A549 (cell line): ENCODE data around the gene ZFPL1. TPM values are rescaled to one million over a fixed set of nuclear protein-coding genes. Genes with fewer than 3 reads are reported as not detected.
A peak's percentile ranks its signal among the peaks of the same experiment; 100 is the strongest.

ENCODE experiments used
- ATAC-seq, 2 experiments: fragments of 200-7000 bp in 1 of 2; fragments of >200 bp in 1 of 2; cut with Nextera tagmentation in 1 of 2; cut with Tn5 transposase in 1 of 2; 3 replicates each; pipeline versions ENCODE4 v1.8.0 to v1.9.1; 2018 to 2020; ENCODE audit warnings: mild to moderate bottlenecking in 1 of 2, moderate library complexity in 1 of 2
- CTCF ChIA-PET: fragments of 300-600 bp; sonication (Branson Sonifier 250); formaldehyde crosslinking; extraction: SDS; loops from one replicate; lab custom pipeline; 2021; ENCODE audit warnings: antibody characterized with exemption, inconsistent platforms; lab: Yijun Ruan, JAX
- POLR2A ChIA-PET: fragments of 350-600 bp; formaldehyde crosslinking; extraction: SDS; loops from one replicate; lab custom pipeline; 2021; ENCODE audit warnings: antibody characterized with exemption, inconsistent platforms; lab: Yijun Ruan, JAX
- DNase-seq, 2 experiments: peaks; one replicate each; pipeline versions ENCODE4 v3.0.0 to v3.0.0-alpha.2; 2011 to 2016; ENCODE audit warnings: low read depth in 1 of 2, low spot score in 1 of 2
- FAIRE-seq: peaks from 2 replicates; lab custom pipeline; 2011; peaks lifted over from hg19 to GRCh38; lab: Jason Lieb, UNC
- H3K27ac ChIP-seq, 2 experiments: fragments of >200 bp; sonication (Bioruptor Twin); formaldehyde crosslinking; 3 replicates each; pipeline ENCODE4 v1.5.1; 2016 to 2017
- H3K4me1 ChIP-seq: fragments of >200 bp; sonication (Bioruptor Twin); formaldehyde crosslinking; 3 replicates; pipeline ENCODE4 v1.6.1; 2016
- H3K4me2 ChIP-seq: fragments of >200 bp; sonication (Bioruptor Twin); formaldehyde crosslinking; 3 replicates; pipeline ENCODE4 v1.6.1; 2016
- H3K4me3 ChIP-seq: fragments of >200 bp; sonication (Bioruptor Twin); formaldehyde crosslinking; 3 replicates; pipeline ENCODE4 v1.5.1; 2016
- H3K9me3 ChIP-seq: fragments of >200 bp; sonication (Bioruptor Twin); formaldehyde crosslinking; 3 replicates; pipeline ENCODE4 v1.6.1; 2016
- ATOH8 ChIP-seq: fragments of 250-450 bp; sonication (Bioruptor Pico); IDR thresholded peaks from 2 replicates; pipeline ENCODE4 v1.5.0; 2020; ENCODE audit warnings: low read depth, mild to moderate bottlenecking, moderate library complexity
- CBX2 ChIP-seq: fragments of 200-600 bp; sonication (generic); IDR thresholded peaks from 2 replicates; pipeline ENCODE4 v1.6.1; 2016; ENCODE audit warnings: low read depth, mild to moderate bottlenecking, borderline replicate concordance
- CBX8 ChIP-seq: fragments of 200-600 bp; sonication (generic); IDR thresholded peaks from 2 replicates; pipeline ENCODE4 v1.6.1; 2016
- CHD2 ChIP-seq: fragments of 150-350 bp; IDR thresholded peaks from 2 replicates; pipeline ENCODE4 v1.6.1; 2014; ENCODE audit warnings: low read length; ENCODE audit not compliant: partially characterized antibody
- CHD4 ChIP-seq: fragments of 200-600 bp; sonication (generic); IDR thresholded peaks from 2 replicates; pipeline ENCODE4 v1.6.1; 2016; ENCODE audit warnings: antibody characterized with exemption, mild to moderate bottlenecking, borderline replicate concordance
- EHF ChIP-seq: fragments of 250-450 bp; sonication (Bioruptor Pico); IDR thresholded peaks from 2 replicates; pipeline ENCODE4 v1.5.0; 2020; ENCODE audit warnings: mild to moderate bottlenecking
- ESRRA ChIP-seq: fragments of 150-350 bp; IDR thresholded peaks from 2 replicates; pipeline ENCODE4 v1.6.1; 2014; ENCODE audit warnings: mild to moderate bottlenecking, low read length, borderline replicate concordance
- GATA3 ChIP-seq: IDR thresholded peaks from 2 replicates; pipeline ENCODE4 v1.6.1; 2012; ENCODE audit warnings: borderline replicate concordance
- HES2 ChIP-seq: fragments of >200 bp; sonication (Bioruptor Twin); formaldehyde crosslinking; IDR thresholded peaks from 2 replicates; pipeline ENCODE4 v1.6.1; 2016
- HOXA7 ChIP-seq: fragments of 250-450 bp; sonication (Bioruptor Pico); IDR thresholded peaks from 2 replicates; pipeline ENCODE4 v1.5.0; 2020; ENCODE audit warnings: mild to moderate bottlenecking, moderate library complexity
- HOXB13 ChIP-seq: fragments of 250-450 bp; sonication (Bioruptor Pico); IDR thresholded peaks from 2 replicates; pipeline ENCODE4 v1.5.0; 2020; ENCODE audit warnings: low read depth, mild to moderate bottlenecking, moderate library complexity
- HOXB5 ChIP-seq: fragments of 250-450 bp; sonication (Bioruptor Pico); IDR thresholded peaks from 2 replicates; pipeline ENCODE4 v1.5.0; 2020; ENCODE audit warnings: mild to moderate bottlenecking, moderate library complexity
- JUN ChIP-seq, 2 experiments: fragments of >200 bp; sonication (Bioruptor Twin); formaldehyde crosslinking; IDR thresholded peaks; 2 replicates in 1 of 2; 3 replicates in 1 of 2; pipeline ENCODE4 v1.6.1; 2016 to 2017
- KDM5A ChIP-seq: fragments of 200-600 bp; sonication (generic); IDR thresholded peaks from 2 replicates; pipeline ENCODE4 v1.6.1; 2016; ENCODE audit warnings: antibody characterized with exemption, mild to moderate bottlenecking
- MAZ ChIP-seq: fragments of 150-350 bp; IDR thresholded peaks from 2 replicates; pipeline ENCODE4 v1.6.1; 2014; ENCODE audit warnings: antibody characterized with exemption, low read depth, low read length, borderline replicate concordance
- NR3C1 ChIP-seq: fragments of >200 bp; sonication (Bioruptor Twin); formaldehyde crosslinking; IDR thresholded peaks from 3 replicates; pipeline ENCODE4 v1.6.1; 2017
- PBX3 ChIP-seq: IDR thresholded peaks from 2 replicates; pipeline ENCODE4 v1.6.1; 2012
- RCOR1 ChIP-seq: fragments of 150-350 bp; IDR thresholded peaks from 2 replicates; pipeline ENCODE4 v1.6.1; 2014; ENCODE audit warnings: antibody characterized with exemption, low read length, low read depth
- RFX5 ChIP-seq: fragments of 450-650 bp; IDR thresholded peaks from 2 replicates; pipeline ENCODE4 v1.7.1; 2014; ENCODE audit warnings: antibody characterized with exemption, mild to moderate bottlenecking, moderate library complexity
- SREBF2 ChIP-seq: fragments of 450-650 bp; IDR thresholded peaks from 2 replicates; pipeline ENCODE4 v1.6.1; 2014; ENCODE audit warnings: mild to moderate bottlenecking, moderate library complexity
- ZNF302 ChIP-seq: fragments of 250-450 bp; sonication (Bioruptor Pico); IDR thresholded peaks from 2 replicates; pipeline ENCODE4 v1.9.0; 2021; ENCODE audit warnings: inconsistent platforms, mild to moderate bottlenecking, moderate library complexity
- WGBS: methylation state at CpG from one replicate; pipeline ENCODE4 v1.1.6; 2017; ENCODE audit errors: missing lambda C conversion rate; 5-methylcytosine and 5-hydroxymethylcytosine counted together
- polyA plus RNA-seq, 4 experiments: library from polyadenylated mRNA; depleted of rRNA in 3 of 4; stranded (reverse); fragments of >200 nt; fragmentation: RNase III in 1 of 4; extraction: RNeasy Plus Mini Kit Qiagen cat#74134 plus additional on column Dnase treatment in 1 of 4; gene quantifications; 2 replicates in 3 of 4; 3 replicates in 1 of 4; pipeline ENCODE4 v1.2.3, GENCODE V29; 2011 to 2017
- TF ChIP-seq, protein P1 (sequence below): fragments of 150-350 bp; IDR thresholded peaks from 2 replicates; pipeline ENCODE4 v1.6.1; 2014; ENCODE audit warnings: low read depth, mild to moderate bottlenecking, low read length

ZFPL1 gene
- polyA plus RNA-seq, 2 of the 4 experiments (the other 2 are of a cell fraction) = 30.1 to 31.7 TPM

GRCh38 chr11:65121865-65122696 lies 38.1 kb downstream of the ZFPL1 start, which contains the start of the genes FAU and MRPL49 (continued):
- TF ChIP-seq JUN (IDR thresholded peaks at IDR 0.05) = peak; percentile 89 to 95; a peak in 4 of 5 replicates
- no peak for TF ChIP-seq CBX8
- TF ChIP-seq MAZ = 0 out of 2 replicates have a peak, but pooled peaks have one; percentile 27

GRCh38 chr11:65124480-65125196 lies 40.6 kb downstream of the ZFPL1 start:
- 97% methylated on average over 5 of the region's 5 CpGs for WGBS
- H3K4me1 ChIP-seq = peaks cover 19% of the 10 kb centered on the region; the same call in 2 of the 3 replicates
- no peak overlapping the region for H3K4me2 ChIP-seq
- TF ChIP-seq EHF (CRISPR knock-in tag) (no peak), HOXB13 (CRISPR knock-in tag) (no peak), NR3C1 (no peak), CHD2 (no peak), RFX5 (no peak), SREBF2 (no peak), JUN (IDR thresholded peaks at IDR 0.05) (no peak), ZNF302 (CRISPR knock-in tag) (no peak), RCOR1 (no peak), ATOH8 (CRISPR knock-in tag) (no peak), HOXA7 (CRISPR knock-in tag) (no peak), ESRRA (no peak), KDM5A (no peak), HES2 (no peak), GATA3 (no peak), PBX3 (no peak), CBX2 (no peak), HOXB5 (no peak), CHD4 (no peak)
- TF ChIP-seq, protein P1, sequence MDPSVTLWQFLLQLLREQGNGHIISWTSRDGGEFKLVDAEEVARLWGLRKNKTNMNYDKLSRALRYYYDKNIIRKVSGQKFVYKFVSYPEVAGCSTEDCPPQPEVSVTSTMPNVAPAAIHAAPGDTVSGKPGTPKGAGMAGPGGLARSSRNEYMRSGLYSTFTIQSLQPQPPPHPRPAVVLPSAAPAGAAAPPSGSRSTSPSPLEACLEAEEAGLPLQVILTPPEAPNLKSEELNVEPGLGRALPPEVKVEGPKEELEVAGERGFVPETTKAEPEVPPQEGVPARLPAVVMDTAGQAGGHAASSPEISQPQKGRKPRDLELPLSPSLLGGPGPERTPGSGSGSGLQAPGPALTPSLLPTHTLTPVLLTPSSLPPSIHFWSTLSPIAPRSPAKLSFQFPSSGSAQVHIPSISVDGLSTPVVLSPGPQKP = no peak
- ATAC-seq (no peak), DNase-seq (no peak), FAIRE-seq (no peak)
- POLR2A ChIA-PET = interaction anchor here (2.0 kb wide), 1 partner anchor 10 kb away, joined by 12 read pairs; the partner anchor contains the start of gene SYVN1
- H3K4me3 ChIP-seq = no peak overlapping the region
- H3K9me3 ChIP-seq = no peaks in the 10 kb centered on the region
- H3K27ac ChIP-seq = no peak overlapping the region
- CTCF ChIA-PET = interaction anchor here (0.9 to 1.3 kb wide), 2 partner anchors 57 to 206 kb away, joined by 3 read pairs; partner anchors contain the start of gene CAPN1
